HG03025 (cell line): ENCODE data around the gene NAPA.
"Not testable (repeated sequence)": the region's sequence is repeated elsewhere in the genome, so short reads cannot be mapped to it uniquely, and the experiment has no call there.

Source experiments
- ATAC-seq: cut with Tn5 transposase; IDR thresholded peaks from one replicate; pipeline ENCODE4 v1.9.1; 2021; ENCODE audit warnings: mild to moderate bottlenecking, moderate library complexity; ENCODE audit not compliant: unreplicated experiment, low FRiP score

Gene NAPA

GRCh38 chr19:47489072-47489914 lies 25.6 kb downstream of the NAPA start:
- no peak for ATAC-seq

DNA sequence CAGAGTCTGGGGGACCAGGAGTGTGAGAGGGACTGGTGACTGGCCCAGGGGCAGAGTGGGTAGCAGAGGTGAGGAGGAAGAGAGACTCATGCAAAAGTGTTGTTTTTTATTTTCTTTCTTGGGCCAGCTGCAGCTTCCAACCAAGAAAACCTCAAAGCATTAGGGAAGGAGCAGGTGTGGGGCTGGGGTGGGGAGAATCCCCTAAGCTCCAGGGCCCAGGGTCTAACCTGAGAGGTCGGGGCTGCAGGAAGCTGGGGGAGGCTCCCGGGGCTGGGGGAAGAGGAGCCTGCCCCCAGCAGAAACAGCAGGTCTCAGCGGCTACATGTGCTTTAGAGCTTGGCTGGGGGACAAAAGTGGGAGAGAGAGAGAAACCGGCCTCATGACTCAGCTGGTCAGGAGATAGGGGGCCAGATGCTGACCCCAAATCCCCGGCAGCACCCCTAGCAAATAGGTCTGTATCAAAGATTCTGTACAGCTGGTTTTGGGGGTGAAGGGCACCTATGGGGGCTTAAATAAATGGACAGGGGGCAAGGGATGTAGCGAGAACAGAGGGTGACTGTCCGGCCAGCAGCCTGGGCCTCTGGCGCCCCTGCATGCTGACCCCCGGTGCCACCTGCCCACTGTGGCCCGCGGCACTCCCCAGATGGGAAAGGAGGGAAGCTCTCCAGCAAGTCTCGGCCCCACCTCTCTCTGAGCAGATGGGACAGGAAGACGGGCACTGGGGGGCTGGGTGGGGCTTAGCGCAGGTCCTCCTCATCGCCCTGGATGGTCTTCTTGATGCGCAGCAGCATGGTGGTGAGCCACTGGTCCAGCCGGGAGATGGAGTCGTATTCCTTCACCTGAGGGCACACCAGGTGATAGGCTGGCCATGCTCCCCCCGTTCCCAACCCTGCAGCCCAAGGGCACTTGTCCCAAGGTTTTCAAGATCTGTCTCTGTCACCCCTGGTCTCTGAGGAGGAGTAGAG lies 27.0 kb downstream of the NAPA start:
- no peak for ATAC-seq

GRCh38 chr19:47486900-47487299 lies 28.0 kb downstream of the NAPA start:
- ATAC-seq, result no peak

DNA sequence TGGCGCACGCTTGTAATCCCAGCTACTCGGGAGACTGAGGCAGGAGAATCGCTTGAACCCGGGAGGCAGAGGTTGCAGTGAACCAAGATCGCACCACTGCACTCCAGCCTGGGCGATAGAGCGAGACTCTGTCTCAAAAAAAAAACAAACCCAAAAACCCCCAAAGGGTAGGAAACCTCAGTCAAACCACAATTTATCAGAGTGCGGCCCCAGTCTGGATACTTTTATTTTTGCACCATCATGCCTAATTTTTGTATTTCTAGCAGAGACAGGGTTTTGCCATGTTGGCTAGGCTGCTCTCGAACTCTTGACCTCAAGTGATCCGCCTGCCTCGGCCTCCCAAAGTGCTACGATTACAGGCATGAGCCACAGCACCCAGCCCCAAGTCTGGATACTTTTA lies 28.6 kb downstream of the NAPA start:
- not testable (repeated sequence) for ATAC-seq

- ATAC-seq, result no peak
These were observed 29.7 kb downstream of the NAPA start for GRCh38 chr19:47485210-47485609.

- peak; percentile 54 for ATAC-seq
These were observed 30.8 kb downstream of the NAPA start, which contains the start of gene KPTN for GRCh38 chr19:47483800-47484690. Gene KPTN (minus strand): TSS chr19:47484219. CDS start chr19:47484160, 59 bp downstream.

DNA sequence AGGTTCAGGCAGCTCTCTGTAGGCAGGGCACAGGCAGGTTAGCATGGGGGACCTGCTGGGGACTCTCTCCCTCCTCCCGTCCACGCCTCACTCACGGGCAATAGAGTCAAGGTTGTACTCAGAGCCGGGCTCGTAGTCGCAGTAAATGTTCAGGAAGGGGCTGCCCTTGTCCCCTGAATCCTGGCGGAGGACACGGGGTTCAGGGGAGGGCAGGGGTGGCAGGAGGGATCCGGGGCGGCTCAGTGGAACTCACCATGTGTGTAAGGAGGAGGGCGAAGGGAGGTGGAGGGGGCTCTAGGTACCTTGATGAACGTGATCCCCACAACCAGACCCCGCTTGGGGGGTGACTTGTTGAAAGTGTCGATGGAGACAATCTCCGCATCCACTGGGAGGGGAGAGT lies 31.7 kb downstream of the NAPA start:
- ATAC-seq, result no peak

GRCh38 chr19:47481460-47482052 lies 33.3 kb downstream of the NAPA start:
- ATAC-seq, result no peak

GRCh38 chr19:47480658-47481057 lies 34.2 kb downstream of the NAPA start:
- ATAC-seq, result no peak

DNA sequence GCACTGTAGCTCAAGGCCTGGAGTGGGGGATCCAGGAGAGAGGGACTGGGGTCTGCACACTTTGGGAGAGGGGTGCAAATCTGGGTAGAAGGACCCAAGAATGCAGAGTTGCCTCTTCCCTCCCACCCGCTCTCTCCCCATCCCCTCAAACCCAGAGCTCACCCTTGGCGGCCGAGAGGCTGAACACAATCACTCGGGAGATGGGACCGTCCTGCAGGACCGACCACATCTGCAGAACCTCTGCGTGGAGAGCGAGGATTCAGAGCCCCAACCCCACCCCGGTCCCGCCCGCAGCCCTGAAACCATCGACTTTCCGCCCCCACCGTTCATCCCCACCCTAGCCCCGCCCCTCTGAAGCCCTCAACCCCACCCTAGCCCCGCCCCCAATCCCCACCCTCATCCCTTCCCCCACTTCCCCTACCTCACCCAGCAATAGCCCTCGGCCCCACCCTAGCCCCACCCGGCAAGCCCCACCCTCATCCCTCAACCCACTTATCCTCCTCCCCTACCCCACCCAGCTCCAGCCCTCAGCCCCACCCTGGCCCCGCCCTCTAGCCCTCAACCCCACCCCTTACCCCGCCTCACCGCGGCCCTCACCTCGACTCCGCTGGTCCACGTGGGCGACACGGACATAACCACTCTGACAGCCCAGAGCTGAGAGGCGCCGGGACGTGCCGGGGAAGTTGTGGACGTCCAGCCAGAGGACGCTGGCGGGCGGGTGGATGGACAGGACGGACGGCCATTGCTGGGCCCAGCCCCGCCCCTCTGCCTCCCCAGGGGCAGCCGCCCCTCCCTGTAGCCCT lies 35.0 kb downstream of the NAPA start:
- no peak for ATAC-seq

- ATAC-seq, result no peak
These were observed 38.4 kb downstream of the NAPA start for GRCh38 chr19:47476438-47476972.

DNA sequence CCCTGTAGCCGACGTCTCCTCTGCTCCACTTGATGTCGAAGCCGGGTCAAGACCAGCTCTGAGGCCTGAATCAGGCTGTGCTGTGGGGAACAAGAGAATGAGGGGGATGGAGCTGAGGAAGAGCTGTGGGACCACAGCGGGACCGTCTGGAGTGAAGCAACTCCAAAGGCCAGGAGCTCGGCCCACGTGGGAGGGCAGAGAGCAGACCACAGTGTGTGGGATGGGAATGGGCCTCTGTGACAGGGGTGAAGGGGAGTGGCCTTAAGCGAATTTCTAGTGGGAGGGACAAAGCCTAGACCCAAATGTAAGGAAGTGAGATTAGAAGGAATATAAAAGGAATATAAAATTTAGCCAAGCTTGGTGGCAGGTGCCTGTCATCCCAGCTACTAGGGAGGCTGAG lies 39.4 kb downstream of the NAPA start:
- no peak for ATAC-seq

- no peak for ATAC-seq
These were observed 41.5 kb downstream of the NAPA start for GRCh38 chr19:47473336-47473735.

- no peak for ATAC-seq
These were observed 43.0 kb downstream of the NAPA start, which contains the start of gene SLC8A2 for GRCh38 chr19:47471733-47472457. Gene SLC8A2 (minus strand): TSS chr19:47471893. CDS start chr19:47466403, 5,490 bp downstream.

- no peak for ATAC-seq
These were observed 43.5 kb downstream of the NAPA start for GRCh38 chr19:47471381-47471732.

DNA sequence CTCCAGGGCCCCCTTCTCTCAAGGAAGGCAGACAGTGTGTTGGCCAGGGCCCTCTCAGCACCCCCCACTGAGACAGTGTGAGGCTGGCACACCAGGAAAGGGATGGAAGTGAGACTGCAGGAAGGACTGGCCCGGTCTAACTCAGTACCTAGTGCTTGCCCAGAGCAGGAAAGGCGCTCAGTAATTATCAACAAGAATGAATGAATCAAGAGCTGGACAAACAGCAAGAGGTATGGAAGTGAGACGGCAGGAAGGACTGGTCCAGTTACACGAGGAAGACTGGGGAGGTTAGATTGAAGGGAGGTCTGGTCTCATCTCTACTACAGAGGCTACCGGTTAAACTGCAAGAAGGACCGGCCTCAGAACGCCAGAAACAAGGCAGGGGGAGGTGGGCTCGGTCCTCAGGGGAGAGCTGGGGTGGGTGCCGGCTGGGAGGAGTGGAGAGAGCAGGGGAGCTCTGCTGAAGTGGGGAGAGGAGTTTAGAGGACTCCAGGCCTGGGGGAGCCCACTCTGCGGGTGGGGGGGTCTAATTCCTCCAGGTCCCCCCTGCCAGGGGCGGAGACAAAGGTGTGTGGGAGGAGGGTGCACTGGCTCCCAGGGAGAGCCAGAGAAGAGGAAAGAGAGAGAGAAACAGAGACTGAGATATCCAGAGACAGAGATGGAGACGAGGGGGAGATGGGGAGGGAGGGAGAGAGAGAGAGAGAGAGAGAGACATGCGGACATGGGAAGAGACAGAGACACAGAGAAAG lies 44.2 kb downstream of the NAPA start:
- ATAC-seq, result no peak

DNA sequence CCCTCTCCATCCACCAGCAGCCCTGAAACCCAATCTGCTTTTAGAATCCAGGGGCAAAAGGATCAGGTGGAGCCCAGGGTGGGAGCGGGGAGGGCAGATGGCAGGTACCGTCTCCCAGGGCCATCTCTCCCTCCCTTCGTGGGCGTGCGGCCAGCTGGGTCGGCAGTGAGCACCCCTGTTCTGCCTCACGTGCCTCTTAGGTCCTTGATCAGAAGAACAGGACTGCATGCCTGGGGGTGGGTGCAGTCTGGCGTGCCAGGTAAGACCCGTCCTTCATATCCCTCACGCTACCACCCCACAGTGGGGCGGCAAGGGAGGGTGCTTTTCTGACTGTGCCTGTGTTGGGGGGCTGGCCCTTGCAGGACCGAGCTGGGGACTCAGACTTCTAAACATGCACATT lies 45.1 kb downstream of the NAPA start:
- ATAC-seq, result no peak

DNA sequence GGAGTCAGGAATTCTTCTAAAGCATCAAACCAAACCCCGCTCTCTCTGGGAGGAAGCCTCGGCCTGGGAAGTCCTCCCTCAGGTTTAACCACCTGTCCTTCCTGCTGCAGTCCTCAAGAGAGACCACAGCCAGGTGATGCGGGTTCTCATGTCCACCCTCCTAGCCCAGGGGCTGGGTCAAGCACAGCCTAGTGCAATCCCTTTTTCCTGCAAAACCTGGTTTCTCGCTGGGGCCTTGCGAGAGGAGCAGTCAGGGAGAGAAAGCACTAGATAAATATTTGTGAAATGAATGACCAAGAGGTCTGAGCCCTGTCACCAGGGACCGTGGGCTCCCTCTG lies 45.5 kb downstream of the NAPA start:
- no peak for ATAC-seq
